ENCODE data around the gene HOXA5.
A peak's percentile ranks its signal among the peaks of the same experiment; 100 is the strongest.

HOXA5 gene

GRCh38 chr7:27143023-27143949 lies at the start of gene HOXA5:
HOXA5 (minus strand) TSS chr7:27143681; CDS start chr7:27143607, 74 bp downstream.
- no peak for DNase-seq

DNA sequence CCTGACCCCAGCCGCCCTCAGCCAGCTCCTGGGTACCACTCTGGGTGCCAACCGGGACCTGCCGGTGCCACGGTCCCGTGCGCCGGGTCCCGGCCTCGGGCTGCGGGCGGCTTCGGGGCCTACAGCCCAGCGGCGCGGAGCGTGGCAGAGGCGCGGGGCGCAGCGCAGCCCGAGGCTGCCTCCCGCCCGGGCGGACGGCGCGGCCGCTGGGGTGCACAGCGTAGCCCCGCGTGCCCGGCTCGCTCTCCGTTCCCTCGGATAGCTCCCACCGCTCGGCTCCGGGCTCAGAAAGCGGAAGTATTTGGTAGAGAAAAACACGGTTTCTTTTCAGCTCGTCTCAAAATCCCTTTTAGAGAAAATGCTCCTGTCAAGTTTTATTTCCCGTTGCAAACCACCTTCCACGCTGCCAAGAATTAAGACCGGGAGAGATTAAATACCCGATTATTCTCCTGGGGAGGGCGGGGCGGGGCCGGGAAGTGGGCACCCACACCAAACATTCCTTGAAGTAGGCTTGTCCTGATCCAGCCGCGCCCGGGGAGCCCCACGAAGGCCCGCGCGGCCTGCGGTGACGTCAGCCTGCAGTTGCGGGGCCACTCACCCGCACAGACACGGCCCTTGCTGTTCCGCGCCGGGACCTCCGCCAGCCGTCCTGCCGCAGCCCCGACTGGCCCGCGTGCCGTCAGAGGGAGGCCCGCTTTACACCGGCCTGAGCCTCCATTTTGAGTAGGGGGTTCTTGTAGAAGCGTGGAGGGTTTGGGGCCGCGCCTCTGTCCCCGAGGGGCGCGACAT lies 49.3 kb upstream of the HOXA5 start:
- peak; percentile 69 for DNase-seq

DNA sequence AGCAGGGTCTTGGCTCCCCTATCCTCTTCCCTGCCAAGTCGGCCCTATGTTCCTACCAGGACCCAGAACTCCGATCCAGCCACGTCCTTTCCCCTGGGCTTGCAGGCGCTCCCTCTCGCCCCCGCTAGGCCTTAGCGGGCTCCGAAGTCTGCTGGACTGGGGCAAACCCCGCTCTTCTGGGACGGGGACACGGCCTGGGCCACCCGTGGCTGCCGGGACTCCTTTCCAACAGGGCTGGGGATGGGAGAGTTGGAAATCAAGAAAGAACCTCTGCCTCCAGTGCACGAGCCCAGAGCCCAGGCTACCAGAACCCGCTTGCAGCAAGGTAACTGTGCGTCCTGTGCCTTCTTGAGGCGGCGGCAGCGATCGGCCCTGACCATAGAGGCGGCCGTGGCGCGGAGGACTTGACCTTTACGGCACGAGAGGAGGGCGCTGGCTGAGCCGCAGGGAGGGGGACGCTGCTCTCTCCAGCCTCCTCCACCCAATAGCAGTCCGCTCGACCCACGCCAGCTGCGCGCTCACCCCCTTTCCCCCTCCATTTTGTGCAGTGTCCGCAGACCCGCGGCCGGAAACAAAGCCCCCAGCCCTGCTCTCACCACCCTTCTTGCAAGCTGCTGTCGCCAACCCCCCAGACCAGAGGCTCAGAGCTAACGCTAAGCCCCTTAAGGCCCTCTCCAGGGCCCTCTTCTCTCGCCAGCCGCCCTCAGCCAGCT lies 48.5 kb upstream of the HOXA5 start:
- peak; percentile 65 for DNase-seq

DNA sequence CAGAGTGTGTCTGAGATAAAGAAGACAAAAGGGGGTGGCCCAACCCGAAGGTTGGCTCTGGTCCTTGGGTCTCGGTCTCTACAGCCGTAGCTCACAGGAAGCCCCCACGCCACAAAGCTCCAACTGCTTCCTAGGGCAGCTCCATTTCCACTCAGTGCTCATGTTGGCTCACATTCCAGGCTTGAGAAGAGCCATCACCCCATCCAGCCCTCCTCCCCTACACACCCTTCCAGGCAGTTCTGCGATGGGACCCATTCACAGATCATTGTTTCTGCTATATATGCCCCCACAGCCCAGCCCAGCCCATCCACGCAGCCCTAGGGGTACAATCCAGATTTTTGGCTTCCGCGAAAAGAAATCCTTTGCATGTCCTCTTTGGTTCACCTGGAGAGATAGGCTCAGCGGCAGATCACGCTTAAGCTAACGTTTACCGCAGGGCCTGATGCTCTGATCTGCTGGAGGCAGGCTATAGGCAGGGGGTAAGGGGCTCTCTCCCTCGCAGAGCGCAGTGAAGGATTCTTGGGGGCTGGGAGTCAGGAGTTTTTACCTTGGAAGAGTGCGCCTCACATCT lies 47.8 kb upstream of the HOXA5 start:
- DNase-seq: peak; percentile 56

DNA sequence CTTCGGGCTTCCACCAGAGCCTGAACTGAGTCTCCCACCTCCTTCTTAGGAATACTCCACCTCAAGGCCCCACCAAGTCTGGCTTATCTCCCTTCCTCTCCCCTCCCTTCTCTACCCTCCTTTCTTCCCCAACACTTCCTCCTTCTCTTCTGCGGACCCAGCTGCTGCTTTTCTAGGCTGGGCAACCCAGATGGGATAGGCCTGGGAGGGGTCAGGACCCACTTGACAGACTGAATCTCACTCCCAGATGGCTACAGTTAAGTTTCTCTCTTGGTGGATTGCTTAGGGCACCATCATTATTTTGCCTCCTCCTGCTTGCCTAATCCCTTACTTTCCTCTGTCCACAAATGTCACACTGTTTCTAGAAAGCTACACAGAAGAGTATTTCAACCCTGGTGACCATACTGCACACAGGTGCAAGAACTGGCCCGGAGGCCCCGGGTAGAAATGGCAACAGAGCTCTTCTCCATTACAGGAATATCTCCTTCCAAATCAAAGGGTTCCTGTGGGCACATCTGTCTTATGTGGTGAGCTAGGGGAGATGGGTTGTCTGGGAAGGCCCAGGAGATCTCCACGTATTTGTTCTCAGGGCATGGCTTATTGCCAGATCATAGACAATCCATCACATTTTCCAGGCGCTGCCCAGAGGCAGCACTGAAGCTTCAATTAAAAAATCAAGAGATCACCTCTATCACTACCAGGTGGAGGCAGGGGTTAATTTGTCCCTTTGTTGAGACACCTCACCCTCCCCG lies 46.7 kb upstream of the HOXA5 start:
- DNase-seq: peak; percentile 54

DNA sequence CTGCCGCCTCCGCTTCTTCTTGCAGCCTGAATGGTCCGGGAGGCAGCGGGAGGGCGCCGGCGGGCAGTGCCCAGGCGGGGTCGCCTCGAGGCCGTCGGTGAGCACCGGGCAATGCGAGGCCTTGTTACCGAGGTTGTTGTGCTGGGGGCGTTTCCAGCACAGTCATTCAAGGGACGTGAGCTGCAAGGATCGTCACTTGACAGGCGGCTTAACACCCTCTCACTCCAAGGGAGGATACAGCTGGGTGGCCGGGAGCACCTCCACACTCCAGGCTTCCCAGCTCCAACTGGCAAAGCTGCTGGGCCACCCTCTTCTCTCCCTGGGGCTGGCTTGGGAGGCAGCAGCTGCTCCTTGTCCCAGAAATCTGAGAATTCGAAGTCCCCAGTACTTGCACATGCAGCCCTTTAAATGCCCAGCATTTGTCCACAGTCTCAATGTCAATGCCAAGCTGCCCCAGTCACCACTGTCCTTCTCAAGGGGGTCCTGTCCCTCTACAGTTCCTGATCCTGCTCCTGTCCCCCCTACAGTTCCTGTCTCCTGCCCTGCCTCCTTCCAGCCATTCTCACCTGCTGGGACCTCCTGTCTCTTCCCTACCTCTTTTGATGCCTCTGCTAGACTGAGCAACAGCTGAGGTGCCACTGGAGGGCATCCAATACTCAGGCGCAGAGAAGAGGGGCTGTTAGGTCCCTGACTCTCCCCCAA lies 46.0 kb upstream of the HOXA5 start:
- peak; percentile 58 for DNase-seq

- DNase-seq: peak; percentile 69
Observed at GRCh38 chr7:27188386-27189294, 45.2 kb upstream of the HOXA5 start.

GRCh38 chr7:27187475-27188385 lies 44.2 kb upstream of the HOXA5 start:
- peak; percentile 61 for DNase-seq

DNA sequence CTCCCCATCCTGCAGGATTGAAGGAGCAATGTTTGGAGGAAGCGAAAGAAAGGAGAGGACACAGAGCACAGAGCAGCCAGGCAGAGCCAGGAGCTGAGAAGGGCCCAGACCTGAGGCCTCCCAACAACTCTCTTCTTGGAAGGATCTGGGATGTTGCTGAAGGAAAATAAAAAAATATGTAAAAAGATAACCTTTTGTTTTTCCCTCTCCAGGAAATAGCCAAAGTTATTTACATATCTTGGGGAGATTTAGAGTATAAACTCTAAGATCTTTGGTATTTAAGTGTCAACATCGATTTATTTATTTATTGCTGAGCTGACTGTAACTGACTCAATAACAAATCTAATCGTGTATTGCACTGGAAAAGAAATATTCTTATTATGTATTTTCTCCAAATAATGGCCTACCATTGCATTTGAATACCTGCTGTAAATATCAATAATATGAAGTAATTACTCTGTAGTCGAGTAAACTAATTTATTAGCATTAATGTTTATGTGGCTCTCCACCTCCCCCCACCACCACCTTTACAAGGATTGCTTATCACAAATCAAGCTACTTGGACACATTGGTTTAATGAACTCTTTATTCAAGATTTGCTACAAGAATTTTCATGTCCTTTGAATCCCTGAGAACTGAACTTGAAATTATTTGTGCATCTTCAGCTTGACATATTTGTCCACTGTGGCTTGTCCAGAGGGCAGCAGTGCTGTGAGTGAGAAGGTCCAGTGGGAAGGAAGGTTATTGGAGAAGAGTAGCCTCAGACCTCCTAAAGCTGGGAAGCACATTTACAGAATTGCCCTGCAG lies 43.4 kb upstream of the HOXA5 start:
- no peak for DNase-seq

DNA sequence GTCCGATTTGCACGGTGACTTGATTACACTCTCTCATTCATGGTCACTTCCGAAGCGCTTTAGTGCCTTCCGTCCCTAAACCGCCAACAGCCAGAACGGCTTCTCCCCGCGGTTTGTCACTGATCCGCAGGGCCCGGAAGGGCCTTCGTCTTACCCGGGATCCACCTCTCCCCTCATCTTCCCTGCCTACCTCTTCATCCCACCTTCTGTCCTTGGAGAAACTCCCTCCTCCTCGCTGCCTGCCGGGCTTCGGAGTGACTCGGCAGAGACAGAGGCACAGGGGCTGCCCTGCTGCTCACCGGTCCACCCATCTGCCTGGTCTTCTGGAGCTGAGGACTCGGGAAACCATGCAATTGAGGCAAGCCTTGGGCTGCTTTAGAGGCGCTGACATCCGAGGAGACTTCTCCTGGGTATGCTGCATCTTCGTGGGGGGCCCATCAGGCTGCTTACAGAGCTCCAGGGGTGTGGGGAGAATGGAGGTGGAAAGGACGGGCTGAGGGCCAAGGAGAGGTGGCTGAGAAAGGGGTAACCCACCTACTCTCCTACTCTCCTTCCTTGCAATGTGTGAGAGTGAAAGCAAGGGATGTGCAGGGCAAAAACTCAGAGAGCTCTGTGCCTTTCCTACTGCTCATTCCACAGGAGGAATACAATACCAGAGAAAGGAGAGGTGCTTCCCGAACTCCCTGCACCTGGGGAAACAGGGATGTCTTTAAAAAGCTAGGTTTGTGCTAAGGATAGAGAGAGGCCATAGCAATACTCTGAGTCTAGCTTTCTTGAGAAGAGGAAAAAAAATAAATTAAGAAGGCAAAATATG lies 42.6 kb upstream of the HOXA5 start:
- DNase-seq: peak; percentile 66

DNA sequence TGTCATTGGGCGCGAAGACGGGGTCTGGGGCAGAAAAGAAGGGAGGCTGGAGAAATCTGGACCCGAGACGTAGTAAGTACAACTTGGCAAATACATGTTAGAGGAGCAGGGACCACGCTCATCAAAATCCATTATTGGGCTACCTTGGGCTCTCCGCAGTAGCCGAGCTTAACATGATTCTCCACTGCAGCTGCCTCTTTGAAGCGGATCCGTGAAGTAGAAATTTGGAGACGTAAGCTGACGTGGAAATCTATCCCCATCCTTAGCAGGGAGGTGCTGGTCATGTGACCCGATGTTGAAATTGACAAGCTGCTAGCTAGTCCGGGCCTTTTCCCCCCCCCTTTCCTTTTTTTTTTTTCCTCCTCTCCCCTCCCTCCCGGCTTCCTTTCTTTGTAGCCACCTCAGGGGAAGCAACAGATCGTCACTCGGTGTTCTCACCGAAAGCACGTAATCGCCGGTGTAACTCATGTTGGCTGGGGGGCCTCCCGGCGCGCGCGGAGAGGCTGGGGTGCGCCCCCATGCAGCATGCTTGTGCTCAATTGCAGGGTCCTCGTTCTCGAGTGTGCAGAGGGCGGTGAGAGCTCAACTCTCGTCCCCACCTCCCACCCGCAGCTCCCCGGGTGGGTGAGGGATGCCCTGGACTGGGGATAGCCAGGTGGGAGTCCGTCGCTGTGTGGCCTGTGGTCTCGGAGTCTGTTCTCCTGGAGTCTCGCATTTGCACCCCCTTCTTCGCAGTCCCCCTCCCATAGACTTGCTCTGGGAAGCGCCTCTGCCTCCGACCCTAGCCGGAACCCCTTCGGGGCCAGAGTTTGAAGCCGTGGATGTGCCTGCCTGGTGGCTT lies 41.8 kb upstream of the HOXA5 start, which contains the start of gene HOXA11:
TSS of gene HOXA11 (minus strand) at position 220 of the 841 bp plus-strand sequence. CDS start at position 132, 88 bp downstream.
- DNase-seq: peak; percentile 66

DNA sequence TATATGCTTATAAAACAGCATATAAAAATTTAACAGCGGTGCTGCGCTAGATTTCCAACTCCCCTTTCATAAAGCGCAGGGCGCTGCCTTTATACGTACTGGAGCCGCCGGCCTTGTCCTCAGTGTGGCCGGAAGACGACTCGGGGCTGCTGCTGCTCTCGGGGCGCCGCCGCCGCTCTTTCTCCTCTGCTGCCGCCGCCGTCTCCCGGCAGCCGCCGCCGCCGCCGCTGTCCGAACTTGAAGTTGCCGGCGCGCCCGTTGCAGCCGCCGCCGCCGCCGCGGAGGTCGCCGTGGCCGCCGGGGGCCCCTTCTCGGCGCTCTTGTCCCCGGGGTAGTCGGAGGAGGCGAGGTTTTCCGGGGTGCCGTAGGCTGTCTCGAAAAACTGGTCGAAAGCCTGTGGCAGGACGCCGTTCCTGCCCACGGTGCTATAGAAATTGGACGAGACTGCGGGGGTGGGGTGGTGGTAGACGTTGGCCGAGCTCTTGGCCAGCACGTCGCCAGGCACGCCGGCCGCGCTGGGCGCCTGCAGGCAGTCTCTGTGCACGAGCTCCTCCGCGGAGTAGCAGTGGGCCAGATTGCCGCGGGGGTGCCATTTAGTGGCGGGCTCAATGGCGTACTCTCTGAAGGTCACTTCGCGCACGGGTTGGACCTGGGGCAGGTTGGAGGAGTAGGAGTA lies 41.0 kb upstream of the HOXA5 start:
- peak; percentile 67 for DNase-seq

GRCh38 chr7:27183682-27184336 lies 40.3 kb upstream of the HOXA5 start:
- peak; percentile 59 for DNase-seq

DNA sequence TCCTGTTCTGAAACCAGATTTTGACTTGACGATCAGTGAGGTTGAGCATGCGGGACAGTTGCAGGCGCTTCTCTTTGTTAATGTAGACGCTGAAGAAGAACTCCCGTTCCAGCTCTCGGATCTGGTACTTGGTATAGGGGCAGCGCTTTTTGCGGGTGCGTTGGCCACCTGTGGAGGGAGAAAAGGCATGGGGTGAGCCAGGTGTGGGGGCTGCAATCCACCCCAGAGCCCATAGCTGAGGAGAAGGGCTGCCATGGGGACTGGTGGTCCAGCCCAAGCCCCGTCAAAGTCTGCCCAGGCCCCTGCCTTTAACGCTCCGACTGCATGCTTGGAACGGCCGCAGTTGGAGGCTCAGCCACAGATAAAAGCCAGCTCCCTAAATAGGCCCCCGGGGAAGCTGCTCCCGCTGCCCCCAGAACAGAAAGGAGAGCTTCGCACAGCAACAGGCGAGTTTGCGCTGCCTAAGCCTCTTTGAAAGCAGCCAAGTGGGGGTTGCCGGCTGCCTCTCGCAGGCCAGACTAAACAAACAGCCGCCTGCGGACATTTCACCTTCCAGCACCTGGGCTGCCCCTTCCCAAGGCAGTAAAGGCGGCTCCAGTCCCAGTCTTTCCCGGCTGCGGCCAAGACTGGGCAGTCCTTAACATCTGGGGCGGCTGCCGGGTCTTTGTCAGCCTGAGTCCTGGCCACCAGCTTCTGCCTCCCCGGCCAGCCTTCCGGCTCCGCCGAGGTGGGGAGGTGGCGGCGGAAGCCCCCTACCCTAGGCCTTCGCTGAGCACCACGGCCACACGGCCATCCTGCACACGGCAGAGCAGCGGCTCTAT lies 39.6 kb upstream of the HOXA5 start:
- DNase-seq: peak; percentile 58
